Astrocyte (in vitro differentiated cells and primary cell): ENCODE measurements around the gene TBCB.

Experiments
- CTCF ChIP-seq: IDR thresholded peaks from 2 replicates; pipeline ENCODE4 v1.5.1; 2011; ENCODE audit warnings: low read depth, mild to moderate bottlenecking, inconsistent platforms, low read length, moderate library complexity; ENCODE audit not compliant: insufficient read depth
- EZH2 ChIP-seq: IDR thresholded peaks from 2 replicates; pipeline ENCODE4 v1.6.1; 2012; ENCODE audit warnings: mild to moderate bottlenecking, low read length, inconsistent platforms; ENCODE audit not compliant: insufficient read depth

GRCh38 chr19:36101550-36102327 lies 13.5 kb upstream of the TBCB start:
- no peak for TF ChIP-seq CTCF
- TF ChIP-seq EZH2: no peak
